HFFc6 (cell line): ENCODE data around the gene CNTF. TPM values are rescaled to one million over a fixed set of nuclear protein-coding genes. Genes with fewer than 3 reads are reported as not detected.

Experiments used
- DNase-seq: peaks from one replicate; pipeline ENCODE4 v3.0.0-alpha.2; 2018
- H3K27ac Mint-ChIP-seq: 2 replicates; pipeline ENCODE4 v1.8.0; 2020; ENCODE audit warnings: mild to moderate bottlenecking, mixed read lengths
- H3K27me3 Mint-ChIP-seq: 2 replicates; pipeline ENCODE4 v1.8.0; 2021; ENCODE audit warnings: mild to moderate bottlenecking, moderate library complexity, mixed read lengths; ENCODE audit not compliant: insufficient read depth
- H3K36me3 Mint-ChIP-seq: 2 replicates; pipeline ENCODE4 v1.8.0; 2021; ENCODE audit warnings: low read depth, mixed read lengths
- H3K4me1 Mint-ChIP-seq: 2 replicates; pipeline ENCODE4 v1.8.0; 2020; ENCODE audit warnings: low read depth, mixed read lengths
- H3K4me3 Mint-ChIP-seq: 2 replicates; pipeline ENCODE4 v1.8.0; 2020; ENCODE audit warnings: mild to moderate bottlenecking, moderate library complexity, mixed read lengths
- H3K9me3 Mint-ChIP-seq: 2 replicates; pipeline ENCODE4 v1.8.0; 2020; ENCODE audit warnings: mild to moderate bottlenecking, mixed read lengths
- total RNA-seq, 6 experiments: library from RNA; stranded (reverse); fragmentation: NEBNext Ultra II Directional; extraction: Animal tissue kit (Norgen Biotek cat#: 25700); gene quantifications; 2 replicates in 1 of 6; 3 replicates in 5 of 6; pipeline ENCODE4 v1.2.3, GENCODE V29; 2021
- TF ChIP-seq, protein P1 (sequence below): fragments of 200-600 bp; sonication (generic); IDR thresholded peaks from 2 replicates; pipeline ENCODE4 v1.5.0; 2021; ENCODE audit warnings: antibody characterized with exemption, mild to moderate bottlenecking

The CNTF gene
- total RNA-seq, 6 experiments from 2014 or later = 0.91 to 1.7 (median 1.2) TPM

DNA sequence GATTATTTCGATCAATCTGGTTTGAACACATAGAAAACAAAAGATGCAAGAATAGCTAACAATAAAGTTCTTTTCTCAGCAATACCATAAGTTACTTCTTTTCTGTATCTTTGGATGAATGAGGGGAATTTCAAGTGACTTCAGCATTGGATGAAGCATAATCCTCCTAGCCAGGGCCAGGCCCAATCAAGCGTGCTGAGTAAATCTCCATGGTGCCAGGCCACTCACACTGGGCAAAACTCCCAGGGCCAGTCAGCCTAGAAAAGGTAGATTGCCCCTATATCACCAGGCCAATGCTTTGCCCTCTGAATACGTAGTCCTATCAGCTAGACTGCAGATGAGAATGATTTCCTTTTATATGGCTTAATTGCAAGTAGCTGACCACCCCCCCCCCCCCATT is 6.0 kb downstream of the CNTF start:
- Mint-ChIP-seq H3K27me3 (no peaks in the 10 kb centered on the region), H3K27ac (peak overlapping the region; percentile 88), H3K9me3 (no peaks in the 10 kb centered on the region; the same call in 1 of the 2 replicates), H3K4me1 (peaks cover 67% of the 10 kb centered on the region), H3K4me3 (peak overlapping the region; percentile 75), H3K36me3 (peaks cover 27% of the 10 kb centered on the region)
- TF ChIP-seq, protein P1, sequence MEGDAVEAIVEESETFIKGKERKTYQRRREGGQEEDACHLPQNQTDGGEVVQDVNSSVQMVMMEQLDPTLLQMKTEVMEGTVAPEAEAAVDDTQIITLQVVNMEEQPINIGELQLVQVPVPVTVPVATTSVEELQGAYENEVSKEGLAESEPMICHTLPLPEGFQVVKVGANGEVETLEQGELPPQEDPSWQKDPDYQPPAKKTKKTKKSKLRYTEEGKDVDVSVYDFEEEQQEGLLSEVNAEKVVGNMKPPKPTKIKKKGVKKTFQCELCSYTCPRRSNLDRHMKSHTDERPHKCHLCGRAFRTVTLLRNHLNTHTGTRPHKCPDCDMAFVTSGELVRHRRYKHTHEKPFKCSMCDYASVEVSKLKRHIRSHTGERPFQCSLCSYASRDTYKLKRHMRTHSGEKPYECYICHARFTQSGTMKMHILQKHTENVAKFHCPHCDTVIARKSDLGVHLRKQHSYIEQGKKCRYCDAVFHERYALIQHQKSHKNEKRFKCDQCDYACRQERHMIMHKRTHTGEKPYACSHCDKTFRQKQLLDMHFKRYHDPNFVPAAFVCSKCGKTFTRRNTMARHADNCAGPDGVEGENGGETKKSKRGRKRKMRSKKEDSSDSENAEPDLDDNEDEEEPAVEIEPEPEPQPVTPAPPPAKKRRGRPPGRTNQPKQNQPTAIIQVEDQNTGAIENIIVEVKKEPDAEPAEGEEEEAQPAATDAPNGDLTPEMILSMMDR = no peak
- DNase-seq = peak; percentile 10

DNA sequence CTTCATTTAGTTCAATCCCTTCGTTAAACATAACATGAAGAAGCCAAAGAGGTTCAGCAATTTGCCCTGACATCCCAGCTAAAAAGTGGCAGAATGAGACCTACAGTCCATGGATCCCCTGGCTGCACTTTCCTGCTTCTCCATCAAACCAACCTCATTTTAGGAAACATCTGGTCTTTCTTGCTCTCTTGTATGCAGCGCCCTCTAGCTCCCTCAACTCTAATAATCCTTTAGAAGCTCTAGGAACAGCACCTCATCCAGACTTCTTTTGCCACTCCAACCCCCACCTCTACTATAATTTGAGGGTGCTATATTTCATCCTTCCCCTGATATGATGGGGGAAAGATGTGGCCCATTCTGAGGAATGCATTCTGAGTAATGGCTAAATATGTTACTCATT is 7.4 kb downstream of the CNTF start:
- TF ChIP-seq, protein P1 = peak; percentile 82
- Mint-ChIP-seq H3K36me3 (peaks cover 14% of the 10 kb centered on the region), H3K9me3 (no peaks in the 10 kb centered on the region; the same call in 1 of the 2 replicates), H3K27me3 (no peaks in the 10 kb centered on the region), H3K4me3 (peak overlapping the region; percentile 67), H3K27ac (peak overlapping the region; percentile 73), H3K4me1 (peaks cover 53% of the 10 kb centered on the region)
- DNase-seq = peak; percentile 54

DNA sequence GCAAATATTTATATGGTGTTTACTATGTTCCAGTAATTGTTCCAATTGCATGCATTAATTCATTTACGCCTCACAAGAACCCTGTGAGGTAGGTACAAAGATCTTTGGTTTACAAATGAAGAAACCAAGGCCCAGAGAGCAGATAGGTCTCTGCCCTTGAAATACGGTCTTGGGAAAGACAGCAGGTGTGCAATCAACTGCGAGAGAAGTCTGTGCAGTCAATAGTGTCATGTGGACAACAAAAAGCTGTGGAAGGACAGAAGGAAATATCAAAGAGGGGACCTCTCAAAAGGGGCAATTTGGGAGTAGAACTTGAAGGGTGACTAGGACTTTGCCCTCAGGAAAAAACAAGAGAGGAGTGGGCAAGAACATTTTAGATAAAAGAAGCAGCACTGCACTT is 8.9 kb downstream of the CNTF start:
- Mint-ChIP-seq H3K9me3 (no peaks in the 10 kb centered on the region), H3K27ac (no peak overlapping the region), H3K4me1 (peaks cover 37% of the 10 kb centered on the region), H3K36me3 (peaks cover 10% of the 10 kb centered on the region), H3K27me3 (no peaks in the 10 kb centered on the region), H3K4me3 (no peak overlapping the region)
- TF ChIP-seq, protein P1 = no peak
- DNase-seq = no peak

DNA sequence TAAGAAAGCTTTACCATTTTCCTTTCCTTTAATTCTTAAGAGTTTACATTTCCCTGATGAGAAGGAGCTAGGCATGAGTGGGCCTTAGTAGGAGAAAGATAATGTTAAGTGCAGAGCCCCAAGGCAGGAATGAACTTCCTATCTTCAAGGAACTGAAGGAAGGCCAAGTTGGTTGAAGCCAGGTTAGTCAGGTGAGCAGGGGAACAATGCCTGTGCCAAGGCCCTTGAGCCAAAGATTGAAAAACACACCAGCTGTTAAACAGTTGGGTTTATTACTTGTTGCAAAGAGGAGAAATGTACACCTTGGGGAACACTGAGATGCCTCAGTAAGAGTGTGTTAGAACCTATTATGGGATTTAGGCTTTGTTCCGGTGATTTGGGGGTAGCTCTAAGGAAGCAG is 10.0 kb downstream of the CNTF start:
- Mint-ChIP-seq H3K9me3 (no peaks in the 10 kb centered on the region), H3K27me3 (no peaks in the 10 kb centered on the region), H3K4me1 (peaks cover 26% of the 10 kb centered on the region), H3K27ac (no peak overlapping the region), H3K4me3 (no peak overlapping the region), H3K36me3 (peaks cover 4% of the 10 kb centered on the region; the same call in 1 of the 2 replicates)
- TF ChIP-seq, protein P1 = no peak
- DNase-seq = no peak

DNA sequence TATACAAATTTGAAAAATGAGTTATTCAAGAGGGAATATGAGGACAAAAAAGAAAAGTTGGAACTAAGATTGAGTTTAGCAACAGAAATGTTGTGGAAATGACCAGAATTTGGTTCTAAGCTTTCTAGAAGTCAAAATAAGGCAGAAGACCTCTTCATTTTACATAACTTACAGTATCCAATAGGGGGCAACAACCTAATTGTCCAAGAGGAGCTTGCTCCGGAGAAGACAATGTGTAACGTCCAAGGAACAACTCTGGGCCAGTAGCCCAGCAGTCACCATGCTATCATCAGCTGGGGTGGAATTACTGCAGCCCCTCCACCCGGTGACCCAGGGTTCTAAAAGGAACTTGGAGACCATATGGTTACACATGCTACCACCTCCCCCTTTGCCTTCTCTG is 14.1 kb downstream of the CNTF start:
- Mint-ChIP-seq H3K36me3 (no peaks in the 10 kb centered on the region), H3K27ac (no peak overlapping the region), H3K27me3 (peaks cover 8% of the 10 kb centered on the region), H3K9me3 (no peaks in the 10 kb centered on the region), H3K4me3 (no peak overlapping the region), H3K4me1 (no peaks in the 10 kb centered on the region)
- TF ChIP-seq, protein P1 = peak; percentile 49
- no peak for DNase-seq

DNA sequence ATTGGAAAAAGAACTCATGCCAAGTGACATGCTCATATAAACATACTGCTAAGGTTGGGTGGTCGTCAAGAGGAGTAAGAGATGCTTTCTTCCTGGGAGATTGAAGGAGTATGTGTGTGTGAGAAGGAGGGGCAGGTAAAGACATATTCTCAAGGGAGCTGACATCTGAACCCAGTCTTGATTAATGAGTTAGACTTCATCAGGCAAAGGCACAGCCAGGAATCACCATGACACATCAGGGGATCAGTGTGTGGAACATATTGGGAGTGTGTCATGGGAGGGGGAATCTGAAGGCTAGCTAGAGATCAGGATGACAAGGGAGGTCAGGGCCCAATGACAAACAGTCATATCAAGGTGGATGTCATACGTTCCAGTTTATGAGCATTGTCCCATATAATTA is 14.9 kb downstream of the CNTF start:
- Mint-ChIP-seq H3K4me1 (no peaks in the 10 kb centered on the region), H3K4me3 (no peak overlapping the region), H3K36me3 (no peaks in the 10 kb centered on the region), H3K27ac (no peak overlapping the region), H3K27me3 (peaks cover 8% of the 10 kb centered on the region), H3K9me3 (no peaks in the 10 kb centered on the region)
- TF ChIP-seq, protein P1 = no peak
- no peak for DNase-seq
